H9 (cell line): ENCODE data around the gene GBP5. TPM values are rescaled to one million over a fixed set of nuclear protein-coding genes. Genes with fewer than 3 reads are reported as not detected.
"Not testable (repeated sequence)": the region's sequence is repeated elsewhere in the genome, so short reads cannot be mapped to it uniquely, and the experiment has no call there.

ENCODE experiments used
- DNase-seq: peaks from one replicate; pipeline ENCODE4 v3.0.0-alpha.2; 2017
- H2AFZ ChIP-seq: one replicate; pipeline ENCODE4 v1.6.1; 2013; ENCODE audit warnings: mild to moderate bottlenecking, low read length, control low read depth, moderate library complexity
- H2AK5ac ChIP-seq: 2 replicates; pipeline ENCODE4 v1.6.1; 2013; ENCODE audit warnings: low read length, control low read depth, mixed read lengths; ENCODE audit not compliant: insufficient read length
- H2BK120ac ChIP-seq: one replicate; pipeline ENCODE4 v1.6.1; 2013; ENCODE audit warnings: low read depth, mild to moderate bottlenecking, low read length, control low read depth, inconsistent platforms; ENCODE audit not compliant: poor library complexity, severe bottlenecking
- H2BK12ac ChIP-seq: 2 replicates; pipeline ENCODE4 v1.6.1; 2013; ENCODE audit warnings: low read length, control low read depth, mixed read lengths, low read depth; ENCODE audit not compliant: insufficient read length
- H2BK15ac ChIP-seq: 2 replicates; pipeline ENCODE4 v1.6.1; 2013; ENCODE audit warnings: low read depth, low read length, control low read depth
- H2BK20ac ChIP-seq: one replicate; pipeline ENCODE4 v1.6.1; 2013; ENCODE audit warnings: low read depth, mild to moderate bottlenecking, low read length, control low read depth, inconsistent platforms; ENCODE audit not compliant: poor library complexity, severe bottlenecking
- H2BK5ac ChIP-seq: 2 replicates; pipeline ENCODE4 v1.6.1; 2013; ENCODE audit warnings: low read length, control low read depth, mixed read lengths; ENCODE audit not compliant: insufficient read length
- H3K14ac ChIP-seq: 2 replicates; pipeline ENCODE4 v1.6.1; 2013; ENCODE audit warnings: low read length, control low read depth; ENCODE audit not compliant: insufficient read depth
- H3K18ac ChIP-seq: 2 replicates; pipeline ENCODE4 v1.6.1; 2013; ENCODE audit warnings: low read depth, mild to moderate bottlenecking, mixed read lengths, low read length, control low read depth; ENCODE audit not compliant: insufficient read length
- H3K23ac ChIP-seq: 2 replicates; pipeline ENCODE4 v1.6.1; 2013; ENCODE audit warnings: low read length, control low read depth, mixed read lengths, low read depth; ENCODE audit not compliant: insufficient read length
- H3K23me2 ChIP-seq: 2 replicates; pipeline ENCODE4 v1.6.1; 2013; ENCODE audit warnings: low read depth, mild to moderate bottlenecking, mixed read lengths, low read length, control low read depth; ENCODE audit not compliant: insufficient read length, poor library complexity, severe bottlenecking
- H3K27ac ChIP-seq: 2 replicates; pipeline ENCODE4 v1.5.1; 2013; ENCODE audit warnings: low read length, control low read depth, mixed read lengths, low read depth; ENCODE audit not compliant: insufficient read length
- H3K27me3 ChIP-seq: 2 replicates; pipeline ENCODE4 v1.6.1; 2013; ENCODE audit warnings: low read length, control low read depth, inconsistent platforms; ENCODE audit not compliant: insufficient read depth
- H3K4ac ChIP-seq: 2 replicates; pipeline ENCODE4 v1.6.1; 2013; ENCODE audit warnings: low read depth, mild to moderate bottlenecking, control low read depth, inconsistent platforms, low read length, moderate library complexity
- H3K4me1 ChIP-seq: 2 replicates; pipeline ENCODE4 v1.6.1; 2013; ENCODE audit warnings: low read length, control low read depth, inconsistent platforms; ENCODE audit not compliant: insufficient read depth
- H3K4me2 ChIP-seq: 2 replicates; pipeline ENCODE4 v1.6.1; 2013; ENCODE audit warnings: low read length, control low read depth, mixed read lengths; ENCODE audit not compliant: insufficient read length, insufficient read depth
- H3K56ac ChIP-seq: 2 replicates; pipeline ENCODE4 v1.6.1; 2013; ENCODE audit warnings: low read depth, mild to moderate bottlenecking, mixed read lengths, low read length, control low read depth; ENCODE audit not compliant: insufficient read length
- H3K79me1 ChIP-seq: 2 replicates; pipeline ENCODE4 v1.6.1; 2013; ENCODE audit warnings: low read depth, mild to moderate bottlenecking, moderate library complexity, low read length, control low read depth, inconsistent platforms; ENCODE audit not compliant: insufficient read depth, poor library complexity, severe bottlenecking
- H3K79me2 ChIP-seq: 2 replicates; pipeline ENCODE4 v1.6.1; 2013; ENCODE audit warnings: low read length, control low read depth, inconsistent platforms; ENCODE audit not compliant: insufficient read depth
- H3K9ac ChIP-seq: 2 replicates; pipeline ENCODE4 v1.6.1; 2013; ENCODE audit warnings: low read length, control low read depth, mixed read lengths; ENCODE audit not compliant: insufficient read length; ENCODE audit errors: extremely low read depth
- H3K9me3 ChIP-seq: one replicate; pipeline ENCODE4 v1.6.1; 2013; ENCODE audit warnings: low read depth, low read length, inconsistent platforms; ENCODE audit not compliant: control insufficient read depth
- H3T11ph ChIP-seq: one replicate; pipeline ENCODE4 v1.6.1; 2013; ENCODE audit warnings: mild to moderate bottlenecking, low read length, control low read depth, inconsistent platforms
- H4K20me1 ChIP-seq: one replicate; pipeline ENCODE4 v1.6.1; 2013; ENCODE audit not compliant: control insufficient read depth, insufficient read length, insufficient read depth
- H4K5ac ChIP-seq: 2 replicates; pipeline ENCODE4 v1.6.1; 2013; ENCODE audit warnings: low read depth, mild to moderate bottlenecking, mixed read lengths, low read length, control low read depth; ENCODE audit not compliant: insufficient read length
- H4K8ac ChIP-seq: replicated peaks from 2 replicates; pipeline ENCODE4 v1.6.1; 2013; ENCODE audit warnings: low read length, control low read depth, mixed read lengths, low read depth; ENCODE audit not compliant: insufficient read length
- H4K91ac ChIP-seq: 2 replicates; pipeline ENCODE4 v1.6.1; 2013; ENCODE audit warnings: low read depth, mild to moderate bottlenecking, moderate library complexity, mixed read lengths, low read length, control low read depth; ENCODE audit not compliant: insufficient read length
- H3K27ac Mint-ChIP-seq, 3 experiments: 2 replicates in 2 of 3; 3 replicates in 1 of 3; pipeline ENCODE4 v1.8.0; 2020 to 2021; ENCODE audit warnings: mixed read lengths in 3 of 3, mild to moderate bottlenecking in 1 of 3, moderate library complexity in 1 of 3
- H3K27me3 Mint-ChIP-seq: 2 replicates; pipeline ENCODE4 v1.8.0; 2021; ENCODE audit warnings: low read depth, mild to moderate bottlenecking, moderate library complexity, mixed read lengths
- H3K36me3 Mint-ChIP-seq, 3 experiments: 2 replicates in 2 of 3; 3 replicates in 1 of 3; pipeline ENCODE4 v1.8.0; 2020 to 2021; ENCODE audit warnings: low read depth in 3 of 3, mixed read lengths in 3 of 3; ENCODE audit not compliant: insufficient read depth in 1 of 3
- H3K4me1 Mint-ChIP-seq, 2 experiments: 2 replicates each; pipeline ENCODE4 v1.8.0; 2020; ENCODE audit warnings: mixed read lengths in 2 of 2
- H3K4me3 Mint-ChIP-seq, 2 experiments: 2 replicates in 1 of 2; 3 replicates in 1 of 2; pipeline ENCODE4 v1.8.0; 2020 to 2021; ENCODE audit warnings: mild to moderate bottlenecking in 2 of 2, mixed read lengths in 2 of 2, moderate library complexity in 1 of 2
- H3K9me3 Mint-ChIP-seq, 2 experiments: 2 replicates in 1 of 2; 3 replicates in 1 of 2; pipeline ENCODE4 v1.8.0; 2020; ENCODE audit warnings: mild to moderate bottlenecking in 2 of 2, mixed read lengths in 2 of 2, moderate library complexity in 1 of 2
- WGBS: extraction: QIAGEN DNeasy Blood & Tissue Kit; methylation state at CpG from one replicate; pipeline ENCODE4 v1.1.7; 2013; ENCODE audit warnings: missing lambda C conversion rate, low lambda C conversion rate, mixed read lengths; ENCODE audit not compliant: insufficient read length; ENCODE audit errors: extremely low coverage; 5-methylcytosine and 5-hydroxymethylcytosine counted together
- total RNA-seq: library from RNA; stranded (reverse); gene quantifications from 2 replicates; pipeline ENCODE4 v1.2.1, GENCODE V29; 2021
- TF ChIP-seq, protein P1 (sequence below): fragments of 200-600 bp; sonication (generic); conservative IDR thresholded peaks from 3 replicates; pipeline ENCODE4 v1.8.0; 2021; ENCODE audit warnings: antibody characterized with exemption, mild to moderate bottlenecking

Gene GBP5
- total RNA-seq, 1 experiment from 2014 or later: not detected

DNA sequence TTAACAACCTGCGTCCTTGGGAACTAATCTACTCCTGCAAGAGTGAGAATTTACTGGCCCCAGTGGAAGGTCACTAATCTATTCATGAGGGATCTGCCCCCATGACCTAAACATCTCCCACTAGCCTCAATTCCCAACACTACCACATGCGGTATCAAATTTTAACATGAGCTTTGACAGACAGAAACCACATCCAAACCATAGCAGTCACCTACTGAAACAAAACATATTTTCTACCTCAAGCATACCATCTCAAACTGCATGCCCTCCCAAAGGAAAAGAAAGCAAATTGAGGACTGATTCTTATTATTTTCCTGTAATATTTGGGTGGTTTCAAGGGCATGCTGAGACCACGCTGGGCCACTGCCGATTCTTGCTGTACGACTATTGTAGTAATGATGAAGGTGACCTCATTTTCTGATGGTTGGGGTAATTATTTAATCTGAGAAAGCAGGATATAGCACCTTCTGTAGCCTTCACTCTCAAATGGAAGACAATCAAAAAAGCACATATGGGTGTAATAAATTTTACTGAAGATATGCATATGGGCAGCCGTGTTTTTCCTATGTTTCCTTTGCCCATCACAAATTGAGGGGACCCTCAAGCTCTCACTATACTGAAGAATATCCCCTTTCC, 13.2 kb upstream of the GBP5 start:
- no peaks in the 10 kb centered on the region for H3K27me3 ChIP-seq
- no peaks in the 10 kb centered on the region for H3K23me2 ChIP-seq
- H2AK5ac ChIP-seq: no peak overlapping the region
- no peaks in the 10 kb centered on the region for H3K27me3 Mint-ChIP-seq
- no peaks in the 10 kb centered on the region for H3K79me2 ChIP-seq
- H3K4me3 Mint-ChIP-seq: no peak overlapping the region
- no peak overlapping the region for H4K8ac ChIP-seq
- H2BK20ac ChIP-seq: no peak overlapping the region
- H2BK15ac ChIP-seq: no peak overlapping the region
- no peak overlapping the region for H3T11ph ChIP-seq
- no peak overlapping the region for H3K4me2 ChIP-seq
- H2BK12ac ChIP-seq: no peak overlapping the region
- no peak for DNase-seq
- H4K91ac ChIP-seq: no peak overlapping the region
- no peaks in the 10 kb centered on the region for H3K4me1 ChIP-seq
- TF ChIP-seq, protein P1, sequence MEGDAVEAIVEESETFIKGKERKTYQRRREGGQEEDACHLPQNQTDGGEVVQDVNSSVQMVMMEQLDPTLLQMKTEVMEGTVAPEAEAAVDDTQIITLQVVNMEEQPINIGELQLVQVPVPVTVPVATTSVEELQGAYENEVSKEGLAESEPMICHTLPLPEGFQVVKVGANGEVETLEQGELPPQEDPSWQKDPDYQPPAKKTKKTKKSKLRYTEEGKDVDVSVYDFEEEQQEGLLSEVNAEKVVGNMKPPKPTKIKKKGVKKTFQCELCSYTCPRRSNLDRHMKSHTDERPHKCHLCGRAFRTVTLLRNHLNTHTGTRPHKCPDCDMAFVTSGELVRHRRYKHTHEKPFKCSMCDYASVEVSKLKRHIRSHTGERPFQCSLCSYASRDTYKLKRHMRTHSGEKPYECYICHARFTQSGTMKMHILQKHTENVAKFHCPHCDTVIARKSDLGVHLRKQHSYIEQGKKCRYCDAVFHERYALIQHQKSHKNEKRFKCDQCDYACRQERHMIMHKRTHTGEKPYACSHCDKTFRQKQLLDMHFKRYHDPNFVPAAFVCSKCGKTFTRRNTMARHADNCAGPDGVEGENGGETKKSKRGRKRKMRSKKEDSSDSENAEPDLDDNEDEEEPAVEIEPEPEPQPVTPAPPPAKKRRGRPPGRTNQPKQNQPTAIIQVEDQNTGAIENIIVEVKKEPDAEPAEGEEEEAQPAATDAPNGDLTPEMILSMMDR: no peak
- no peak overlapping the region for H3K18ac ChIP-seq
- peaks cover 0 to 4% of the 10 kb centered on the region in 2 experiments; a peak in 4 of 5 replicates for H3K9me3 Mint-ChIP-seq
- no peak overlapping the region for H3K14ac ChIP-seq
- no peaks in the 10 kb centered on the region for H3K4me1 Mint-ChIP-seq
- H3K23ac ChIP-seq: no peak overlapping the region
- H3K9ac ChIP-seq: no peak overlapping the region
- H4K20me1 ChIP-seq: no peaks in the 10 kb centered on the region
- no peaks in the 10 kb centered on the region for H3K9me3 ChIP-seq
- H4K5ac ChIP-seq: no peak overlapping the region
- no peak overlapping the region for H3K4ac ChIP-seq
- no peak overlapping the region for H2BK5ac ChIP-seq
- H3K36me3 Mint-ChIP-seq: peaks cover 0 to 4% (median 2%) of the 10 kb centered on the region in 3 experiments; a peak in 2 of 7 replicates
- no peak overlapping the region for H2BK120ac ChIP-seq
- H3K27ac ChIP-seq: no peak overlapping the region
- H3K27ac Mint-ChIP-seq: no peak overlapping the region
- no peaks in the 10 kb centered on the region for H3K79me1 ChIP-seq
- no peak overlapping the region for H3K56ac ChIP-seq
- H2AFZ ChIP-seq: no peak overlapping the region
- WGBS: no CpG with 5 or more reads among the region's 6 CpGs

DNA sequence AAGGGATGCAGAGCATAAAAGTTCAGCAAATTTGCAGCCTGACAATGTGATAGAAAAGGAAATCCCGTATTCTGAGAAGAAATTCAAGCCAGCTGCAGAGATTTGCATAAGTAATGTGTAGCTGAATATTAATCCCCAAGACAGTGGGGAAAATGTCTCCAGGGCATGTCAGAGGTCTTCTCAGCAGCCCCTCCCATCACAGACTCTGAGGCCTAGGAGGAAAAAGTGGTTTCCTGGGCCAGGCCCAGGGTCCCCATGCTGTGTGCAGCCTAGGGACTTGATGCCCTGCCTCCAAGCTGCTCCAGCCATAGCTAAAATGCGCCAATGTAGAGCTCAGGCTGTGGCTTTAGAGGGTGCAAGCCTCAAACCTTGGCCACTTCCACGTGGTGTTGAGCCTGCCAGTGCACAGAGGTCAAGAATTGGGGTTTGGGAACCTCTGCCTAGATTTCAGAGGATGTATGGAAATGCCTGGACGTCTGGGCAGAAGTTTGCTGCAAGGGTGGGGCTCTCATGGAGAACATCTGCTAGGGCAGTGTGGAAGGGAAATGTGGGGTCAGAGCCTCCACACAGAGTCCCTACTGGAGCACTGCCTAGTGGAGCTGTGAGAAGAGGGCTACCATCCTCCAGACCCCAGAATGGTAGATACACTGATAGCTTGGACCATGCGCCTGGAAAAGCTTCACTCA, 11.6 kb upstream of the GBP5 start:
- H3K56ac ChIP-seq, H2BK20ac ChIP-seq, H3K27me3 ChIP-seq, H2BK120ac ChIP-seq, H4K91ac ChIP-seq, H3K14ac ChIP-seq, H2BK15ac ChIP-seq, H2BK5ac ChIP-seq, H3K4ac ChIP-seq, H3K27ac ChIP-seq, H3K18ac ChIP-seq, H2AFZ ChIP-seq, H3K4me1 Mint-ChIP-seq, H3K27ac Mint-ChIP-seq, H4K5ac ChIP-seq, H3K36me3 Mint-ChIP-seq, H3K4me2 ChIP-seq, H3K4me3 Mint-ChIP-seq, H2AK5ac ChIP-seq, H3K23ac ChIP-seq, H3K23me2 ChIP-seq, H3K9ac ChIP-seq, DNase-seq, H4K8ac ChIP-seq, H3T11ph ChIP-seq, H3K4me1 ChIP-seq, H3K79me1 ChIP-seq, H3K9me3 ChIP-seq, H4K20me1 ChIP-seq, H2BK12ac ChIP-seq, H3K9me3 Mint-ChIP-seq, H3K27me3 Mint-ChIP-seq, H3K79me2 ChIP-seq: not testable (repeated sequence)
- WGBS: no CpG with 5 or more reads among the region's 5 CpGs
